ENCODE measurements around the gene PLD2. TPM values are rescaled to one million over a fixed set of nuclear protein-coding genes. Genes with fewer than 3 reads are reported as not detected.
"Not testable (repeated sequence)": the region's sequence is repeated elsewhere in the genome, so short reads cannot be mapped to it uniquely, and the experiment has no call there.

PLD2 gene
- total RNA-seq, 1 experiment from 2014 or later: 31.7 TPM

GRCh38 chr17:4861052-4861451 is 54.1 kb downstream of the PLD2 start:
- no peak for TF ChIP-seq CTCF (IDR thresholded peaks at IDR 0.05; ENCODE audit: unreplicated experiment)
- DNase-seq (ENCODE audit: unreplicated experiment): no peak
- POLR2A ChIA-PET: interaction anchor here (0.8 to 5.6 kb wide), 7 partner anchors 9 to 71 kb away, joined by 3 to 94 read pairs (median 5); no protein-coding TSS in a partner anchor
- no peak overlapping the region for H3K27ac Mint-ChIP-seq (ENCODE audit: low read depth, unreplicated experiment)
- no peaks in the 10 kb centered on the region for H3K27me3 Mint-ChIP-seq (ENCODE audit: insufficient read depth, unreplicated experiment)
- H3K4me3 Mint-ChIP-seq (ENCODE audit: unreplicated experiment): peak overlapping the region; percentile 83
- peaks cover 49% of the 10 kb centered on the region for H3K4me1 Mint-ChIP-seq (ENCODE audit: insufficient read depth, unreplicated experiment)
- no TSS peak for BruUV-seq (replicated peaks)
- intact Hi-C loops (cut with micrococcal nuclease): no loop called here
- CTCF ChIA-PET: interaction anchor here (0.6 to 1.4 kb wide), 3 partner anchors 11 to 129 kb away, joined by 4 to 5 read pairs (median 4); partner anchors contain the start of gene VMO1
- peaks cover 67% of the 10 kb centered on the region for H3K36me3 Mint-ChIP-seq (ENCODE audit: insufficient read depth, unreplicated experiment)
- no peaks in the 10 kb centered on the region for H3K9me3 Mint-ChIP-seq (ENCODE audit: unreplicated experiment)

GRCh38 chr17:4862720-4863119 is 55.8 kb downstream of the PLD2 start:
- Mint-ChIP-seq H3K36me3 (ENCODE audit: insufficient read depth, unreplicated experiment) (peaks cover 61% of the 10 kb centered on the region), H3K27me3 (ENCODE audit: insufficient read depth, unreplicated experiment) (no peaks in the 10 kb centered on the region), H3K4me3 (ENCODE audit: unreplicated experiment) (no peak overlapping the region), H3K4me1 (ENCODE audit: insufficient read depth, unreplicated experiment) (peaks cover 33% of the 10 kb centered on the region), H3K27ac (ENCODE audit: low read depth, unreplicated experiment) (peak overlapping the region; percentile 47), H3K9me3 (ENCODE audit: unreplicated experiment) (no peaks in the 10 kb centered on the region)
- no peak for TF ChIP-seq CTCF (IDR thresholded peaks at IDR 0.05; ENCODE audit: unreplicated experiment)
- CTCF ChIA-PET: interaction anchor here (0.6 kb wide), 1 partner anchor 61 kb away, joined by 3 read pairs; the partner anchor contains the start of gene C17orf114
- BruUV-seq (replicated peaks): no TSS peak
- POLR2A ChIA-PET: interaction anchor here (0.8 to 5.6 kb wide), 7 partner anchors 13 to 72 kb away, joined by 3 to 94 read pairs (median 4); partner anchors contain the start of genes PLD2 and PSMB6
- no peak for DNase-seq (ENCODE audit: unreplicated experiment)
- intact Hi-C loops (cut with micrococcal nuclease): no loop called here

GRCh38 chr17:4863321-4863720 is 56.4 kb downstream of the PLD2 start:
- H3K27me3 Mint-ChIP-seq (ENCODE audit: insufficient read depth, unreplicated experiment): no peaks in the 10 kb centered on the region
- intact Hi-C loops (cut with micrococcal nuclease): no loop called here
- no TSS peak for BruUV-seq (replicated peaks)
- ChIA-PET CTCF (interaction anchor here (0.8 kb wide), 1 partner anchor 18 kb away, joined by 3 read pairs; no protein-coding TSS in a partner anchor), POLR2A (interaction anchor here (0.5 to 1.4 kb wide), 6 partner anchors 13 to 111 kb away, joined by 3 to 4 read pairs (median 4); partner anchors contain the start of gene PLD2)
- peaks cover 31% of the 10 kb centered on the region for H3K4me1 Mint-ChIP-seq (ENCODE audit: insufficient read depth, unreplicated experiment)
- no peak overlapping the region for H3K4me3 Mint-ChIP-seq (ENCODE audit: unreplicated experiment)
- H3K9me3 Mint-ChIP-seq (ENCODE audit: unreplicated experiment): no peaks in the 10 kb centered on the region
- no peak for DNase-seq (ENCODE audit: unreplicated experiment)
- H3K36me3 Mint-ChIP-seq (ENCODE audit: insufficient read depth, unreplicated experiment): peaks cover 57% of the 10 kb centered on the region
- TF ChIP-seq CTCF (IDR thresholded peaks at IDR 0.05; ENCODE audit: unreplicated experiment): no peak
- H3K27ac Mint-ChIP-seq (ENCODE audit: low read depth, unreplicated experiment): peak overlapping the region; percentile 47

- DNase-seq (ENCODE audit: unreplicated experiment); H3K27me3 Mint-ChIP-seq (ENCODE audit: insufficient read depth, unreplicated experiment); H3K27ac Mint-ChIP-seq (ENCODE audit: low read depth, unreplicated experiment); H3K9me3 Mint-ChIP-seq (ENCODE audit: unreplicated experiment); H3K4me3 Mint-ChIP-seq (ENCODE audit: unreplicated experiment); intact Hi-C loops (cut with micrococcal nuclease); BruUV-seq (replicated peaks): not testable (repeated sequence)
- POLR2A ChIA-PET: interaction anchor here (0.7 to 6.0 kb wide), 9 partner anchors 9 to 77 kb away, joined by 3 to 23 read pairs (median 4); no protein-coding TSS in a partner anchor
- Mint-ChIP-seq H3K36me3 (ENCODE audit: insufficient read depth, unreplicated experiment) (peaks cover 54% of the 10 kb centered on the region), H3K4me1 (ENCODE audit: insufficient read depth, unreplicated experiment) (peaks cover 22% of the 10 kb centered on the region)
- CTCF ChIA-PET: interaction anchor here (0.6 to 1.5 kb wide), 6 partner anchors 10 to 81 kb away, joined by 3 to 7 read pairs (median 4); partner anchors contain the start of gene VMO1
Observed at GRCh38 chr17:4867535-4867934, 60.6 kb downstream of the PLD2 start.

- POLR2A ChIA-PET: interaction anchor here (0.7 to 6.0 kb wide), 8 partner anchors 9 to 164 kb away, joined by 3 to 23 read pairs (median 4); partner anchors contain the start of gene MINK1
- intact Hi-C loops (cut with micrococcal nuclease); DNase-seq (ENCODE audit: unreplicated experiment); H3K9me3 Mint-ChIP-seq (ENCODE audit: unreplicated experiment); BruUV-seq (replicated peaks); H3K4me3 Mint-ChIP-seq (ENCODE audit: unreplicated experiment); H3K27me3 Mint-ChIP-seq (ENCODE audit: insufficient read depth, unreplicated experiment): not testable (repeated sequence)
- CTCF ChIA-PET: interaction anchor here (0.6 to 2.2 kb wide), 3 partner anchors 9 to 181 kb away, joined by 3 to 9 read pairs (median 3); no protein-coding TSS in a partner anchor
- peaks cover 66% of the 10 kb centered on the region for H3K36me3 Mint-ChIP-seq (ENCODE audit: insufficient read depth, unreplicated experiment)
- peak overlapping the region; percentile 12 for H3K27ac Mint-ChIP-seq (ENCODE audit: low read depth, unreplicated experiment)
- peaks cover 23% of the 10 kb centered on the region for H3K4me1 Mint-ChIP-seq (ENCODE audit: insufficient read depth, unreplicated experiment)
Observed at GRCh38 chr17:4869058-4869998, 62.4 kb downstream of the PLD2 start.
